ENCODE results near the gene LRRC1.

DNA sequence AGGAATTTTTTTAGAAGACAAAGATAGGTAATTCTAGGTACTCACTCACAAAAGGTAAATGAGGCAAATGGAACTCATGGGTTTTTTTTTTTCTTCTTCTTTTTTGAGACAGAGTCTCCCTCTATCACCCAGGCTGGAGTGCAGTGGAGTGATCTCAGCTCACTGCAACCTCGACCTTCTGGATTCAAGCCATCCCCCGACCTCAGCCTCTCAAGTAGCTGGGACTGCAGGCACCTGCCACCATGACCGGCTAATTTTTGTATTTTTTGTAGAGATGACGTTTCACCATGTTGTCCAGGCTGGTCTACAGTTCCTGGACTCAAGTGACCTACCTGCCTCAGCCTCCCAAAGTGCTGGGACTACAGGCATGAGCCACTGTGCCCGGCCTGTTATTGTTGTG is 126.1 kb downstream of the LRRC1 start:
- no peak for TF ChIP-seq POLR2AphosphoS5 (IDR thresholded peaks at IDR 0.05; ENCODE audit: low read depth, low read length)
- no peak for TF ChIP-seq TAF1 (IDR thresholded peaks at IDR 0.05; ENCODE audit: borderline replicate concordance, insufficient read depth, low read length)
- TF ChIP-seq FOXP2 (optimal IDR thresholded peaks at IDR 0.05; ENCODE audit: borderline replicate concordance, extremely low read depth, extremely low read length, insufficient read depth): no peak
- TF ChIP-seq, protein P1, sequence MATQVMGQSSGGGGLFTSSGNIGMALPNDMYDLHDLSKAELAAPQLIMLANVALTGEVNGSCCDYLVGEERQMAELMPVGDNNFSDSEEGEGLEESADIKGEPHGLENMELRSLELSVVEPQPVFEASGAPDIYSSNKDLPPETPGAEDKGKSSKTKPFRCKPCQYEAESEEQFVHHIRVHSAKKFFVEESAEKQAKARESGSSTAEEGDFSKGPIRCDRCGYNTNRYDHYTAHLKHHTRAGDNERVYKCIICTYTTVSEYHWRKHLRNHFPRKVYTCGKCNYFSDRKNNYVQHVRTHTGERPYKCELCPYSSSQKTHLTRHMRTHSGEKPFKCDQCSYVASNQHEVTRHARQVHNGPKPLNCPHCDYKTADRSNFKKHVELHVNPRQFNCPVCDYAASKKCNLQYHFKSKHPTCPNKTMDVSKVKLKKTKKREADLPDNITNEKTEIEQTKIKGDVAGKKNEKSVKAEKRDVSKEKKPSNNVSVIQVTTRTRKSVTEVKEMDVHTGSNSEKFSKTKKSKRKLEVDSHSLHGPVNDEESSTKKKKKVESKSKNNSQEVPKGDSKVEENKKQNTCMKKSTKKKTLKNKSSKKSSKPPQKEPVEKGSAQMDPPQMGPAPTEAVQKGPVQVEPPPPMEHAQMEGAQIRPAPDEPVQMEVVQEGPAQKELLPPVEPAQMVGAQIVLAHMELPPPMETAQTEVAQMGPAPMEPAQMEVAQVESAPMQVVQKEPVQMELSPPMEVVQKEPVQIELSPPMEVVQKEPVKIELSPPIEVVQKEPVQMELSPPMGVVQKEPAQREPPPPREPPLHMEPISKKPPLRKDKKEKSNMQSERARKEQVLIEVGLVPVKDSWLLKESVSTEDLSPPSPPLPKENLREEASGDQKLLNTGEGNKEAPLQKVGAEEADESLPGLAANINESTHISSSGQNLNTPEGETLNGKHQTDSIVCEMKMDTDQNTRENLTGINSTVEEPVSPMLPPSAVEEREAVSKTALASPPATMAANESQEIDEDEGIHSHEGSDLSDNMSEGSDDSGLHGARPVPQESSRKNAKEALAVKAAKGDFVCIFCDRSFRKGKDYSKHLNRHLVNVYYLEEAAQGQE (IDR thresholded peaks at IDR 0.05; ENCODE audit: insufficient read depth in 1 of 2, low read depth in 2 of 2, low read length in 2 of 2): no peak
